Left kidney (tissue), 2 donors: ENCODE results near the gene GLP1R. TPM values are rescaled to one million over a fixed set of nuclear protein-coding genes. Genes with fewer than 3 reads are reported as not detected.

Experiments
- DNase-seq: peaks from one replicate; pipeline ENCODE4 v3.0.0-alpha.2; 2013
- polyA plus RNA-seq: library from polyadenylated mRNA; unstranded; fragments of 120-200 nt; gene quantifications from one replicate; pipeline ENCODE4 v1.2.1, GENCODE V29; 2013; ENCODE audit not compliant: insufficient read length

The GLP1R gene
- polyA plus RNA-seq, 1 donor = 1.3 TPM

GRCh38 chr6:39044181-39044580 lies 4.4 kb upstream of the GLP1R start:
- no peak for DNase-seq

- no peak for DNase-seq
These were observed 900 bp upstream of the GLP1R start for GRCh38 chr6:39047434-39048327.

- no peak for DNase-seq
These were observed 1.1 kb downstream of the GLP1R start for GRCh38 chr6:39049575-39050283.

- no peak for DNase-seq
These were observed 2.0 kb downstream of the GLP1R start for GRCh38 chr6:39050453-39051112.

- DNase-seq = no peak
These were observed 3.0 kb downstream of the GLP1R start for GRCh38 chr6:39051399-39052122.

GRCh38 chr6:39053016-39053624 lies 4.5 kb downstream of the GLP1R start:
- no peak for DNase-seq

- no peak for DNase-seq
These were observed 5.4 kb downstream of the GLP1R start for GRCh38 chr6:39053854-39054576.

GRCh38 chr6:39054577-39055142 lies 6.1 kb downstream of the GLP1R start:
- DNase-seq = no peak

GRCh38 chr6:39055661-39056060 lies 7.1 kb downstream of the GLP1R start:
- DNase-seq = no peak

GRCh38 chr6:39056191-39056590 lies 7.6 kb downstream of the GLP1R start:
- DNase-seq = no peak

- no peak for DNase-seq
These were observed 8.1 kb downstream of the GLP1R start for GRCh38 chr6:39056681-39057080.

- DNase-seq = no peak
These were observed 8.9 kb downstream of the GLP1R start for GRCh38 chr6:39057251-39058155.

GRCh38 chr6:39058471-39059147 lies 10.0 kb downstream of the GLP1R start:
- no peak for DNase-seq

- no peak for DNase-seq
These were observed 11.1 kb downstream of the GLP1R start for GRCh38 chr6:39059496-39060310.

- no peak for DNase-seq
These were observed 12.0 kb downstream of the GLP1R start for GRCh38 chr6:39060467-39061160.

GRCh38 chr6:39061182-39061581 lies 12.6 kb downstream of the GLP1R start:
- DNase-seq = no peak

- DNase-seq = no peak
These were observed 13.0 kb downstream of the GLP1R start for GRCh38 chr6:39061588-39061987.
